NOMO-1 (cell line): ENCODE measurements around the gene RPL14.

Experiments
- DNase-seq, 2 experiments: peaks; one replicate each; lab custom pipeline; 2025; ENCODE audit not compliant: unreplicated experiment in 2 of 2; lab: John Stamatoyannopoulos, UW

The RPL14 gene

DNA sequence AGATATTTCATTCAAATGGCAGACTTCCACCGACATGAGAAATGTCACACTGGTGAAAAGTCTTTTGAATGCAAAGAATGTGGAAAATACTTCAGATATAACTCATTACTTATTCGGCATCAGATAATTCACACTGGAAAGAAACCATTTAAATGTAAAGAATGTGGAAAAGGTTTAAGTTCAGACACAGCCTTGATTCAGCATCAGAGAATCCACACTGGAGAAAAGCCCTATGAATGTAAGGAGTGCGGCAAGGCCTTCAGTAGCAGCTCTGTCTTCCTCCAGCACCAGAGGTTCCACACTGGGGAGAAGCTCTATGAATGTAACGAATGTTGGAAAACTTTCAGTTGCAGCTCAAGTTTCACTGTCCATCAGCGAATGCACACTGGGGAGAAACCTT is 59.1 kb downstream of the RPL14 start:
- DNase-seq: no peak

DNA sequence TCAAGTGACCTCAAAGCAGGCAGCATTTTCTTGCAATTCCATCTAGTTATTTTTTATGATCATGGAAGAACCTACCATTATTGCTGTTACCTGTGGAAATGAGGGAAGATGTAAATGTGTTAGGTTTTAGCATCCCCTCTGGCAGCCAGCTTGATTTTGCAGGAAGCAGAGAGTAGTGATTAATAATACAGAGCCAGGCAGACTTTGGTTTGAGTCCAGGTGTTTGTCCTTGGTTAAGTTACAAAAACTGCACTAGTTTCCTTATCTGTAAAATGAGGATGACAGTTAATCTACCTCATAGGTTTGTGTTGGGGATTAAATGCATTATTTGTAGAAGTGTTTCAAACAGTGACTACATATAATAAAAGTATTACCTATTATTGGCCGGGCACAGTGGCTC is 60.9 kb downstream of the RPL14 start:
- no peak for DNase-seq
